ENCODE results near the gene CAND2. TPM values are rescaled to one million over a fixed set of nuclear protein-coding genes. Genes with fewer than 3 reads are reported as not detected.

CAND2 gene
- total RNA-seq, 1 donor from 2014 or later, result 14.0 TPM

DNA sequence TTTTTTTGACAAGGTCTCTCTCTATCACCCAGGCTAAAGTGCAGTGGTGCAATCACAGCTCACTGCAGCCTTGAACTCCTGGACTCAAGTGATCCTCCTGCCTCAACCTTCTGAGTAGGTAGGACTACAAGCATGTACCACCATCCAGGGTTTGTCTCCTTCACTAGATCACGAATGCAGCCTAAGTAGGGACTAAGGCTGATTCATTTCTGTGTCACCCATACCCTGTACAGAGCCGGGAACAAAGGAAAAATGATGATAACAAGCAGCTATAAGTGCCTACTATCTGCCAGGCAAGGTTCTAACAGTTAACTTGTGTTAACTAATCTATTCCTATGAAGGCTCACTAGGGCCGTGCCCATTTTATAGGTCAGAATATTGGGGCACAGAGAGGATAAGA lies 44.4 kb upstream of the CAND2 start:
- no peak overlapping the region for H3K4me3 Mint-ChIP-seq
- H3K9me3 Mint-ChIP-seq, result no peaks in the 10 kb centered on the region
- no peak for DNase-seq (ENCODE audit: low spot score in 2 of 2, unreplicated experiment in 2 of 2)
- H3K4me1 Mint-ChIP-seq, result peaks cover 5% of the 10 kb centered on the region
- H3K27me3 Mint-ChIP-seq (ENCODE audit: low read depth), result no peaks in the 10 kb centered on the region
- TF ChIP-seq, protein P1, sequence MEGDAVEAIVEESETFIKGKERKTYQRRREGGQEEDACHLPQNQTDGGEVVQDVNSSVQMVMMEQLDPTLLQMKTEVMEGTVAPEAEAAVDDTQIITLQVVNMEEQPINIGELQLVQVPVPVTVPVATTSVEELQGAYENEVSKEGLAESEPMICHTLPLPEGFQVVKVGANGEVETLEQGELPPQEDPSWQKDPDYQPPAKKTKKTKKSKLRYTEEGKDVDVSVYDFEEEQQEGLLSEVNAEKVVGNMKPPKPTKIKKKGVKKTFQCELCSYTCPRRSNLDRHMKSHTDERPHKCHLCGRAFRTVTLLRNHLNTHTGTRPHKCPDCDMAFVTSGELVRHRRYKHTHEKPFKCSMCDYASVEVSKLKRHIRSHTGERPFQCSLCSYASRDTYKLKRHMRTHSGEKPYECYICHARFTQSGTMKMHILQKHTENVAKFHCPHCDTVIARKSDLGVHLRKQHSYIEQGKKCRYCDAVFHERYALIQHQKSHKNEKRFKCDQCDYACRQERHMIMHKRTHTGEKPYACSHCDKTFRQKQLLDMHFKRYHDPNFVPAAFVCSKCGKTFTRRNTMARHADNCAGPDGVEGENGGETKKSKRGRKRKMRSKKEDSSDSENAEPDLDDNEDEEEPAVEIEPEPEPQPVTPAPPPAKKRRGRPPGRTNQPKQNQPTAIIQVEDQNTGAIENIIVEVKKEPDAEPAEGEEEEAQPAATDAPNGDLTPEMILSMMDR (IDR thresholded peaks at IDR 0.05; ENCODE audit: unreplicated experiment), result no peak
- H3K36me3 Mint-ChIP-seq, result no peaks in the 10 kb centered on the region
- H3K27ac Mint-ChIP-seq, result no peak overlapping the region

DNA sequence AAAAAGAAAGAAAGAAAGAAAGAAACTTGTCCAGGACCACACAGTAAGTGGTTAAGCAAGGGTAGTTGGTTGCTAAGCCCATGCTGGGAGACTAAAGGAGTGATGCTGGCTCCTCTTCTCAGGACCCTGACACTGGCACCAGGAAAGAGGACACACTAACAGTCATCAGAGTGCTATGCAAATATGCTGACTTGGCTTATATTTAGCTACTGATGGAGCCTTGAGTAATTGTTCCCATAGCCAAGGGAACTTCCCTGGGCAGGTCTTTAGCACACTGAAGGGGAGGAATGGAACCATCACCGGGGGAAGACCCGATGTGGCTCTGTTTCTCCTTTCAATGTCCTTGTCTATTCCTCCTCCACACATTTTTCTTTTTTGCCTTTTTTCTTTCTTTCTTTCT lies 43.7 kb upstream of the CAND2 start:
- Mint-ChIP-seq H3K27me3 (ENCODE audit: low read depth) (no peaks in the 10 kb centered on the region), H3K4me3 (no peak overlapping the region), H3K27ac (no peak overlapping the region), H3K4me1 (peaks cover 5% of the 10 kb centered on the region), H3K9me3 (no peaks in the 10 kb centered on the region), H3K36me3 (no peaks in the 10 kb centered on the region)
- TF ChIP-seq, protein P1 (IDR thresholded peaks at IDR 0.05; ENCODE audit: unreplicated experiment), result no peak
- no peak for DNase-seq (ENCODE audit: low spot score in 2 of 2, unreplicated experiment in 2 of 2)

DNA sequence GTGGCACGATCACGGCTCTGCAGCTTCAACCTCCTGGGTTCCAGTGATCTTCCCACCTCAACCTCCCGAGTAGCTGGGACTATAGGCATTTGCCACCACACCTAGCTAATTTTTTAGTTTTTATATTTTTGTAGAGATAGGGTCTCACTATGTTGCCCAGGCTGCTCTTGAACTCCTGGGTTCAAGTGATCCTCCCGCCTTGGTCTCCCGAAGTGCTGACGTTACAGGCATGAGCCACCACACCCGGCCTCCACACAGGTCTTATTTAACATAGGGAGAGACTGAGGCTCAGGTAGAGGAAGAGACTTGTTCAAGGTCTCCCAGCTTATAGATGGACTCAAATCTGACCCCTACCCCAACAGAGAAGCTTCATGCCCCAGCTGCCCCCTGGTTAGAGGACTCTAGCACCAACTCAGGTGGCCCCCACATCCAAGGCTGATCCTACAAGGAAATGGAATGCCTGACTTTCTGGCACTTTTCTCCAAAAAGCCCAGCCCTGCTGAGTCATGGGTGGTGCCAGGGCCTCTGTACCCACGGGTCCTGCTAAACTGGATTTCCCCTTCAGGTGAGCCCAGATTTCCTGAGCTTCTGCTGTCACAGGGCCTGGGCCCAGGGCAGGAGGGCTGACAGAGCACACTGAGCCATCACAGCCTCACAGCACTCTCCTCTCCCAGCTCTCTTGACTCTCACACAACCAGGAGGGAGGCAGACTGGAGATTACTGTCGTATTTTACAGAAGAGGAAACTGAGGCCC lies 43.0 kb upstream of the CAND2 start:
- no peaks in the 10 kb centered on the region for H3K36me3 Mint-ChIP-seq
- DNase-seq (ENCODE audit: low spot score in 2 of 2, unreplicated experiment in 2 of 2), result no peak
- TF ChIP-seq, protein P1 (IDR thresholded peaks at IDR 0.05; ENCODE audit: unreplicated experiment), result no peak
- H3K27ac Mint-ChIP-seq, result peak overlapping the region; percentile 9
- H3K9me3 Mint-ChIP-seq, result no peaks in the 10 kb centered on the region
- no peaks in the 10 kb centered on the region for H3K27me3 Mint-ChIP-seq (ENCODE audit: low read depth)
- H3K4me3 Mint-ChIP-seq, result no peak overlapping the region
- peaks cover 9% of the 10 kb centered on the region for H3K4me1 Mint-ChIP-seq

DNA sequence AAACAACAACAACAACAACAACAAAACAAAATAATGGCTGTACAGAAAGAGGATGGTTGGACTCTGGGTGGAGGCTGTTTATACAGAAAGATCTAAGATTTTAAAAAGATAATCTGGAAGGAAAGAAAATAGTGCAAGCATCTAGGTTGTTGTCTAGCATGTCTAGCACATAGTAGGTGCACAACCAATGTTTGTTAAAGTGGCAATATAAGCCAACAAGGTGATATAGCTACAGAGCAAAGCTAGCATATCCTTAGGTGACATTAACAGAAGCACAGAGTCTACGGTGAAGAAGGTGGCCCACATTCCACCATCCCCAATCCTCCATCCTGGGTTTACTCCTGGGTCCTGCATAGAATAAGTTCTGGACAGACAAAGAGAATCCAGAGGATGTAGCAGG lies 42.2 kb upstream of the CAND2 start:
- TF ChIP-seq, protein P1 (IDR thresholded peaks at IDR 0.05; ENCODE audit: unreplicated experiment), result no peak
- DNase-seq (ENCODE audit: low spot score in 2 of 2, unreplicated experiment in 2 of 2), result no peak
- H3K4me1 Mint-ChIP-seq, result peaks cover 17% of the 10 kb centered on the region
- H3K4me3 Mint-ChIP-seq, result no peak overlapping the region
- no peaks in the 10 kb centered on the region for H3K9me3 Mint-ChIP-seq
- H3K36me3 Mint-ChIP-seq, result no peaks in the 10 kb centered on the region
- H3K27ac Mint-ChIP-seq, result no peak overlapping the region
- H3K27me3 Mint-ChIP-seq (ENCODE audit: low read depth), result no peaks in the 10 kb centered on the region

DNA sequence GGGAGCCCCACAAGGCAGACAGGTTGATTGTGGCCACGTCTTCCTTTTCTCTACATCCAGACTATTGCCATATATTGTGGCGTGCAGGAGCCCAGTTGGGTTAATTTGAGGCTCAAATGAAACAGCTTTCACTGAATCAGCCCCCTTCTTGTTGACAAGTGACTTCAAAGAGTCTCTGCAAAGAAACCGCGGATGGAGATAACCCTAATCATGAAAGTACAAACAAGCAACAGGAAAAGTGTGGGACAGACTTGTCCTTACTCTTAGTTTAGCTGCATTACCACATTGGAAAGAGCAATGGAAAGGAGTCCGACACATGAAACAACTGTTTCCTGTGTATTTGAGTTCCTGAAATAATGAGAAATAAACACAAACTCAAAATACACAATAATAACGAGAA lies 40.7 kb upstream of the CAND2 start:
- DNase-seq (ENCODE audit: low spot score in 2 of 2, unreplicated experiment in 2 of 2), result no peak
- no peaks in the 10 kb centered on the region for H3K36me3 Mint-ChIP-seq
- TF ChIP-seq, protein P1 (IDR thresholded peaks at IDR 0.05; ENCODE audit: unreplicated experiment), result no peak
- H3K27ac Mint-ChIP-seq, result no peak overlapping the region
- no peak overlapping the region for H3K4me3 Mint-ChIP-seq
- H3K9me3 Mint-ChIP-seq, result no peaks in the 10 kb centered on the region
- H3K4me1 Mint-ChIP-seq, result peaks cover 32% of the 10 kb centered on the region
- no peaks in the 10 kb centered on the region for H3K27me3 Mint-ChIP-seq (ENCODE audit: low read depth)
